GM21737 (cell line): ENCODE results near the gene ANO9.
"Not testable (repeated sequence)": the region's sequence is repeated elsewhere in the genome, so short reads cannot be mapped to it uniquely, and the experiment has no call there.

Source experiments
- ATAC-seq: cut with Tn5 transposase; IDR thresholded peaks from one replicate; pipeline ENCODE4 v1.9.1; 2021; ENCODE audit warnings: mild to moderate bottlenecking, moderate library complexity; ENCODE audit not compliant: unreplicated experiment

The ANO9 gene

DNA sequence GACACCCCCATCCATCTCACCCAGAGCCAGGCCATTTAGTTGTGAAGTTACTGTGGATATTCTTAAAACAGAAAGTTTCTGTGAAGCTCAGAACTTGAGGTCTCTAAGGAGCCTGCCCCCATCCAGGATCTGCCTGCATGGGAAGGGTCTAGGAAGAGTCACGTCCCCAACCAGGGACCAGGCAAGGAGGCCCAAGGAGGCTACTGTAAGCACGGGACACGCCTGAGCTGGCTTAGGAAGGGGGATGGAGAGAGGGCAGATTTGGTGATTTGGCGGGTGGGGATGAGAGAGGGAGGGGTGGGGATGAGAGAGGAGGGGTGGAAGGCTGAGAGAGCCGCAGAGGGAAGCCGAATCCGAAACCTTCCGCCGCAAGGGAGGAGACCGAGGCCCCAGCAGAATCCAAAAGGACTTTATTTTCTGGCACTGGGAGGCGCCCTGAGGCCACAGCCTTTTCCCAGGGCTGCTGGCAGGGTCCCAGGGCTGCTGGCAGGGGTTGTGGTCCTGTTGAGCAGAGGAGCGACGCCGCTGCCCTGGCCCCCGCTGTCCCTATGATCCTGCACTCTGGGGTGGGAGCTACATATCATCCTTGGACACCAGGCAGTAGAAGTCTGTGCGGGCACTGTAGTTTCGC is 36.4 kb downstream of the ANO9 start:
- no peak for ATAC-seq

DNA sequence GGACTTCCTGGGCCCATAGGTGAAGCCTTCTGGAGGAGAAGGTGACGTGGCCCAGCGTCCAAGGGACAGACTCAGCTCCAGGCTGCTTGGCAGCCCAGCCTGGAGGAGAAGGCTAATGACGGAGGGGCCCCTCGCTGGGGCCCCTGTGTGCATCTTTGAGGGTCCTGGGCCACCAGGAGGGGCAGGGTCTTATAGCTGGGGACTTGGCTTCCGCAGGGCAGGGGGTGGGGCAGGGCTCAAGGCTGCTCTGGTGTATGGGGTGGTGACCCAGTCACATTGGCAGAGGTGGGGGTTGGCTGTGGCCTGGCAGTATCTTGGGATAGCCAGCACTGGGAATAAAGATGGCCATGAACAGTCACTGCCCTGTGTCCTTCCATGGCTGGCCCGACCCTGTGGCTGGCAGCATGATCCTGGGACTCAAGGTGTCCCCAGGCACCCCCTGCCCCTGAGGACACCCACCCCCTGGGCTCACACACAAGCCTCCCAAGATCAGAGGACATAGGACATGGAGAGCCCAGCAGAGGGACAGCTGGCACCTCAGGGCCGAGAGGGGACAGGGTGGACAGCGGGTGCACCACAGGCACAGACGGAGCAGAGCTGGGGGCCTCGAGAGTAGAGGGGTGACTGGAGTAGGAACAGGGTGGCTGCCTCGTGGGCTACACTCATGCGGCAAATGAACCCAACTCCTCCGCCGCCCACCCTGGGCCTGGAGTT is 37.1 kb downstream of the ANO9 start:
- ATAC-seq, result no peak

DNA sequence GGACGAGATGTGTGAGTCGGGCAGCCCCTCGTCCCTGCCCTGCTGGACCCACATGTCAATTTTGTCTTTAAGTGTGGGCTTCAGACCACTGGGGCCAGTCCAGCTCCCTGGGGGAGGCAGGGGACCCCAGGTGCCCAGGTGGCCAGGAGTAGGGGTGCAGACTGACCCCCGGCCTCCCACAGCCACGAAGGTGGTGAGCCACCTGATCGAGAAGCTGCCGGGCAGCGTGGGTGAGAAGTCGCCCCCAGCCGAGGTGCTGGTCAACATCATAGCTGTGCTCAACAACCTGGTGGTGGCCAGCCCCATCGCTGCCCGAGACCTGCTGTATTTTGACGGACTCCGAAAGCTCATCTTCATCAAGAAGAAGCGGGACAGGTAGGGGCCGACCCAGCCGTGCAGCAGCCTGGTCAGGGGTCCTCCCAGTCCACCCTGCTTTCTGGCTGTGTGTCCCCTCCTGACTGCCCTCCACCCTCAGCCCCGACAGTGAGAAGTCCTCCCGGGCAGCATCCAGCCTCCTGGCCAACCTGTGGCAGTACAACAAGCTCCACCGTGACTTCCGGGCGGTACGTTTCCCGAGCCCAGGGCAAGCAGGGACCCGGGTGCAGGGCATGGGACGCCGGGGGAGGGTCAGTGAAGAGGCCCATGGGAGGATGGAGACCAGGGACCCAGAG is 37.9 kb downstream of the ANO9 start:
- no peak for ATAC-seq

DNA sequence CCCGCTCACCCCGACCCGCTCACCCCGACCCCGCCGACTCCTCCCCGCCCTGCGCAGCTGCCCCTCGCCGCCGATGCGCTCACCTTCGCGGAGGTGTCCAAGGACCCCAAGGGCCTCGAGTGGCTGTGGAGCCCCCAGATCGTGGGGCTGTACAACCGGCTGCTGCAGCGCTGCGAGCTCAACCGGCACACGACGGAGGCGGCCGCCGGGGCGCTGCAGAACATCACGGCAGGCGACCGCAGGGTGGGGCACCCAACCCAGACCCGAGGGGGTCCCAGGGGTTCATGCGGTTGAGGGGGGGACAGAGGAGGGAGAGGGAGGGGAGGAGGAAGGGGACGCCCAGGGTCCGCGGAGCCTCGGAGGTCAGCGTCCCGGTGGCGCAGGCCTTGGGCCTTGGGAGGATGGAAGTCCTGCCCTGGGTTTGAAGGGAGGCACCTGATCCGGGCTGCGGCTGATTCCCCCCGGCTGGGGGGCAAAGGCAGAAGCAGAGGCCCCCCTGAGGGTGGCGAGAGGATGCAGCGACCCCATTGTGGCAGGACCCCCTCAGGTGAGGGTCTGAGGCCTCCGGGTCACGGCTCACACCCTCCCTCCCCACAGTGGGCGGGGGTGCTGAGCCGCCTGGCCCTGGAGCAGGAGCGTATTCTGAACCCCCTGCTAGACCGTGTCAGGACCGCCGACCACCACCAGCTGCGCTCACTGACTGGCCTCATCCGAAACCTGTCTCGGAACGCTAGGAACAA is 38.6 kb downstream of the ANO9 start:
- ATAC-seq, result no peak

DNA sequence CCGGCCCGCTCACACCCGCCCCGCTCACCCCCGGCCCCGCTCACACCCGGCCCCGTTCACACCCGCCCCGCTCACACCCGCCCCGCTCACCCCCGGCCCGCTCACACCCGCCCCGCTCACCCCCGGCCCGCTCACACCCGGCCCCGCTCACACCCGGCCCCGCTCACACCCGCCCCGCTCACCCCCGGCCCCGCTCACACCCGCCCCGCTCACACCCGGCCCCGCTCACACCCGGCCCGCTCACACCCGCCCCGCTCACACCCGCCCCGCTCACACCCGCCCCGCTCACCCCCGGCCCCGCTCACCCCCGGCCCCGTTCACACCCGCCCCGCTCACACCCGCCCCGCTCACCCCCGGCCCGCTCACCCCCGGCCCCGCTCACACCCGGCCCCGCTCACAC is 40.6 kb downstream of the ANO9 start:
- ATAC-seq, result not testable (repeated sequence)

DNA sequence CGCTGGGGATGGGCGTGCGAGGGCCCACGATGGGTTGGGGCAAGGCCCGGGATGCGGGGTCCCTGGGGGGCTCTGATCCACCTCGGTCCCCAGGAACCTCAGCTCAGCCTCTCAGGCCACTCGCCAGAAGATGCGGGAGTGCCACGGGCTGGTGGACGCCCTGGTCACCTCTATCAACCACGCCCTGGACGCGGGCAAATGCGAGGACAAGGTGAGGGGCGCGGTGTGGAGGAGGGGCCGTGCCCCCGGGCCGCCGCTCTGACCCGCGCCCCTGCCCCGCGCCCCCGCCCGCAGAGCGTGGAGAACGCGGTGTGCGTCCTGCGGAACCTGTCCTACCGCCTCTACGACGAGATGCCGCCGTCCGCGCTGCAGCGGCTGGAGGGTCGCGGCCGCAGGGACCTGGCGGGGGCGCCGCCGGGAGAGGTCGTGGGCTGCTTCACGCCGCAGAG is 41.5 kb downstream of the ANO9 start:
- no peak for ATAC-seq

DNA sequence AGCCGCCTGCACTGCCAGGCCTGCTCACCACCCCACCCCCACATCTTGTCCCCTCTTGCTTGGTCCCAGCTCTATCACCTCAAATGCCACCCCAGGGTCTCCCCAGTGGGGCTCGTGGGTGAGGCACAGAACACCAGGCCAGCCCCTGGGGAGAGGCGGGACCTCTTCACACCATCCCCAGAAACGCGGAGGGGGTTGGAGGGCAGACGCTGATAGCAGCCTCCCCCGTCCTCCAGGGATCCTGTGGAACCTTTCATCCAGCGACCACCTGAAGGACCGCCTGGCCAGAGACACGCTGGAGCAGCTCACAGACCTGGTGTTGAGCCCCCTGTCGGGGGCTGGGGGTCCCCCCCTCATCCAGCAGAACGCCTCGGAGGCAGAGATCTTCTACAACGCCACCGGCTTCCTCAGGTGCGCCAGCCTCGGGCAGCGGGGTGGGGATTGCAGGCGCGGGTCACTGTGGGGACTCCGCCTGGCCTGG is 42.0 kb downstream of the ANO9 start:
- ATAC-seq, result no peak

DNA sequence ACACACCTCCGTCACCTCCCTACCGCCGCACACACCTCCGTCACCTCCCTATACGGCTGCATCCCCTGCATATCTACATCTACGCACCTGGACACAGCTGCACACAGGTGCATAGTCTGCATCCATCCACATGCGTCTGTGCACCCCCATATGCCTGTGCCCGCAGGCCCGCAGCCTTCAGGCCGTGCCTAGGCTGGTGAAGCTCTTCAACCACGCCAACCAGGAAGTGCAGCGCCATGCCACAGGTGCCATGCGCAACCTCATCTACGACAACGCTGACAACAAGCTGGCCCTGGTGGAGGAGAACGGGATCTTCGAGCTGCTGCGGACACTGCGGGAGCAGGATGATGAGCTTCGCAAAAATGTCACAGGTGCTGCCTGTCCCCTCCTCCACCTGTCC is 43.0 kb downstream of the ANO9 start:
- ATAC-seq, result no peak

DNA sequence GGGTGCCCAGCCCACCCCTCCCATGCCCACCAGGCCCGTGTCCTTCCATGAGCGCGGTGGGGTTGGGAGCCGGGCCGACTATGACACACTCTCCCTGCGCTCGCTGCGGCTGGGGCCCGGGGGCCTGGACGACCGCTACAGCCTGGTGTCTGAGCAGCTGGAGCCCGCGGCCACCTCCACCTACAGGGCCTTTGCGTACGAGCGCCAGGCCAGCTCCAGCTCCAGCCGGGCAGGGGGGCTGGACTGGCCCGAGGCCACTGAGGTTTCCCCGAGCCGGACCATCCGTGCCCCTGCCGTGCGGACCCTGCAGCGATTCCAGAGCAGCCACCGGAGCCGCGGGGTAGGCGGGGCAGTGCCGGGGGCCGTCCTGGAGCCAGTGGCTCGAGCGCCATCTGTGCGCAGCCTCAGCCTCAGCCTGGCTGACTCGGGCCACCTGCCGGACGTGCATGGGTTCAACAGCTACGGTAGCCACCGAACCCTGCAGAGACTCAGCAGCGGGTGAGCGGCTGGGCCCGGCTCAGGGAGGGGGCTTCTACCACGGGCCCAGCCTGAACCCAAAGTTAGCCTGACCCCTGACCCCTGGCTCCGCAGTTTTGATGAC is 44.8 kb downstream of the ANO9 start:
- ATAC-seq, result no peak

DNA sequence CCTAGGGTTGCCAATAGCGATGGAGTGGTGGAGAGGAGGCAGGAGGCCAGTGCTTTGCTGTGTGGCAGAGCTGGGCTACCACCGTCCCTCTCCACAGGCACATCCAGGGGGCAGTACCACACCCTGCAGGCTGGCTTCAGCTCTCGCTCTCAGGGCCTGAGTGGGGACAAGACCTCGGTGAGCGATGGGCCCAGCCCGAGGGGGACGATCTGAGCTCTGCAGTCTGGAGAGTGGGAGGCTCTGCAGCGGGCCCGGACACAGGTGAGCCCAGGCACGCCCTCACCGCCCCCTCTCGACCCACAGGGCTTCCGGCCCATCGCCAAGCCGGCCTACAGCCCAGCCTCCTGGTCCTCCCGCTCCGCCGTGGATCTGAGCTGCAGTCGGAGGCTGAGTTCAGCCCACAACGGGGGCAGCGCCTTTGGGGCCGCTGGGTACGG is 45.3 kb downstream of the ANO9 start:
- ATAC-seq, result no peak

DNA sequence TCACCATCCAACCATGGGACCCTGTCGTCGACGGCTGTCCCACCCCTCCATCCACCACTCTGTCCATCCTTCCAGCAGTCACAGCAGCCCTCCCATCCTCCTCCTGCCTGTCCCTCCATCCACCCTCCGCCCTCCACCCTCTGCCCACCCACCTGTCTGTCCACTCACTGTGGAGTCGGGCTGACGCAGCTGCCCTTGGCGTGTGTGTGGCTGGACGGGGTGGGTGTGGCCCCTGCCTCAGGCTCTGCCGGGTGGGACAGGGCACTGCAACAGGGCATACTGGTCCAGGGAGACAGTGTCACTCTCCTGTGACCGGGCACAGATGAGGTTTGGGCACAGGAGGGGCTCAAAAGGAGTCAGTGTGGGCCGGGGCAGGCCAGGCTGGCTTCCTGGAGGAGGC is 45.9 kb downstream of the ANO9 start:
- ATAC-seq, result no peak

DNA sequence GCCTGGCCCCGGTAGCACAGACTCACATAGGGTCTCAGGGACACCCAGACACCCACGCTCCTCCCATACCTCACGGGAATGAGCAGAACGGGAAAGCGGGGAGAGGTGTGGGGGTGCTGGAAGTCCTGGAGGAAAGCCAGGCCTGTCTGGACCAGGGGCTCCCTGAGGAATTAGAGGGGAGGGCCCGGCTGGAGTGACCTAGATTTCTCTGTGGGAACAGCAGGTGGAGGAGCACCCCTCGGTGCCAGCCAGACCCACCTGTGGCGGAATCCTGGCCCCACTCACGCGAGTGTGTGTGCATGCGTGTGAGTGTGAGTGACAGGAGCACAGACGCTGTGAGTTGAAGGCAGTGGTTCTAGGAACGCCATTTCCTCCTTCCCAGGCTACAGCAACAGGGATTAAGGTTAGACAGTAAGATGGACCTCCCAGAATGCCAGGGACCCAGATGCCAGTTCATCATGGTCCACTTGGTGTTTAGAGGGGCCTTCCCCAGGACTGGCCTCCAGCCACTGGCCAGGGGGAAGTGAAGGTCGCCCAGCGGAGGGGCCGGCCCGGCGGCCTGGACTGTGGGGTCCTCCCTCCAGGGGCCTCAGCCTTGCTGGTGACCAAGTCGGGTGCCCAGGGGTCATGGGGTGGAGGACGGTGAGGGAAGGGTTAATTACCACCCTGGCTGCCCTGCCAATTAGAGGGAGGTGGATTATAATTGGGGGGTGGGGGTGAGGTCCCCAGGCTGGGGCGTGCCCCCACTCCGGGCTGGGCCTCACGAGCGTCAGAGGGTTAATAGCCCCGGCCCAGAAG is 46.8 kb downstream of the ANO9 start:
- ATAC-seq, result no peak

DNA sequence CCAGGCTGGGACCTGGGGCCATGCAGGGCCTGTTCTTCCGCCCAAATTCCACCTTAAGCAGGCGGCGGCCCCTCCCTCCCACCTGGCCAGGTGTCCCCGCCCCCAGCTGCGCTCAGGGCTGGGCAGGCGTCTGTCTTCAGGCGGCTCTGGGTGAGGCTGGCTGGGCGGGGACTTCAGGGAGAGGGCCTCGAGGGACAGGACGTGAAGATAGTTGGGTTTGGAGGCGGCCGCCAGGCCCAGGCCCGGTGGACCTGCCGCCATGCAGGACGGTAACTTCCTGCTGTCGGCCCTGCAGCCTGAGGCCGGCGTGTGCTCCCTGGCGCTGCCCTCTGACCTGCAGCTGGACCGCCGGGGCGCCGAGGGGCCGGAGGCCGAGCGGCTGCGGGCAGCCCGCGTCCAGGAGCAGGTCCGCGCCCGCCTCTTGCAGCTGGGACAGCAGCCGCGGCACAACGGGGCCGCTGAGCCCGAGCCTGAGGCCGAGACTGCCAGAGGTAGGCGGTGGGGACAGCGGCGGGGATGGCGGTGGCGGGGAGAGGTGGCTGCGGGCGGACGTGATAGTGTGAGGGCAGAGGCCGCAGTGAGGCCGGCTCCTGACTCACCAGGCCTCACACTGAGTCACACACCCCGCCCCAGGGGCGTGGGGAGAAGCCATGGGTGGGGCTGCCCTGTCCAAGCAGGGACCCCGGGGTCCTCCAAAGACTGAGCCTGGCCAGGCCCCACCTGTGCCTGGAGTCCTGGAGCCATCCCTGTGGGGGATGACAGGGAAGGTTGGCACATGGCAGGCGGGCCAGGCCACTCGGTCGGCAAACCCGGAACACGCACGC is 47.6 kb downstream of the ANO9 start, which contains the start of gene PKP3:
PKP3 (plus strand) TSS at position 176 of the 824 bp plus-strand sequence; CDS start at position 260, 84 bp downstream.
- no peak for ATAC-seq

DNA sequence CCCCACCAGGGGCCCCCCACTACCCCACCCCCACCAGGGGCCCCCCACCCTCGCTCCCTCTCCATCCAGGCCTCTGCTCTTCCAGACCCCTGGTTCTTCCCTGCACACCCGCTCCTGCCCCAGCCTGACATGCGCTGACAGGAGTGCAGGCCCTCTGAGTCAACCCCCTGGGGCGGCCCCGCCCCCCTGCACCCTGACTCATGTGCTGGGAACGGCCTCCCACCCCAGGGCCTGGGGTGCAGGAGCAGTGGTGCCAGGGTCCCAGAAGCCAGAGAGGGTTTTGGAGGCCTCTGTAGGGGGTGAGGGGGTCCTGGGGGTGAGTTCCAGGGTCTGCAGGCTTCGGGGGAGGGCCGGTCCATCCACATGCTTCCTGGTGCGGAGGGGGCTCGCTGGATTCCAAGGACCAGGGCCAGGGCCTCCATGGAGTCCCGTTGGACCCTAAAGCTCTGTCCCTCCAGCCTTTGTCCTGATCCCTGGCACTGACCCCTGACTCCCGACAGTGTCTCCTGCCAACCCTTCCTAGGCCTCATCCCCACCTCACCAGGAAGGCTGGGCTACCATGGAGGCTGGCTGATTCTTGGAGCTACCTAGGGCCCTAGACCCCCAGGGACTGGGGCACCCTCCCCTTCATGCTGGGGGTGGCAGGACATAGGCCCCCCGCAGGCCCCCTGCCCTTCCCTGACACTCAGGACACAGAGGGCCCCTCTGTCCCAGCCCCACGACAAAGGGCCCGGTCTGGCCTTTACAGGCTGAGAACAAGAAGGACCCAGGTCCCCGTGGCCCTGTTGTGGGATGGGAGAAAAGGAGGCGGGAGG is 48.4 kb downstream of the ANO9 start:
- no peak for ATAC-seq

DNA sequence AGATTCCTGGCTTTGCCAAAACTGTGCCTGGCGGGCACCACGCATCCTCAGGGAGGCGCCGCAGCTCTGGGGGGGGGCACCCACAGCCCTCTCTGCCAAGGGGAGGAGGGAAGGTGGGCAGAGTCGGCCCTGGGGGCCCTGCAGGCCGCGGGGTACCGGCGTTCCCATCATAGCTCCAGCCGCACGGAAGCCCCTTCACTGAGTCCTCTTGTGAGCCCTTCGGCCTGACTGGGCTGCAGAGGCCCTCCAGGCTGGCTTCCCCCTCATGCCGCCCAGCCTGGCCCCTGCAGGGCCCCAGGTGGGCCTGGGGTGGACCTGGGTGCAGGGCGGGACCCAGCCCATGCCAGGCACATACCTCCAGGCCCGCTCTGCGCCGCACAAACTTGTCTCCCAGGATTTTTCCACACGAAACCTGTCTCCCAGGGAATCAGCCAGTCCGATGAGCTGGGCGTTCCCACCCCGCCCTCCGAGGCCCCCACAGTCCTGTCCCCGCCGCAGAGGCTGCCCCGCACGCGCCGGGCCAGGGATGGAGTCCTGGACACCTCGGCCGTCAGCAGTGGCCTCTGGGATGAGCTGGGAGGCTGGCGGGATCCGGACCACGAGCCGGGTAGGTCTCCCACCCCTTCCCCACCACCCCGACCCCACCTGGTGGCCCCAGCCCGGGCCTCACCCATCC is 49.6 kb downstream of the ANO9 start:
- ATAC-seq, result no peak

DNA sequence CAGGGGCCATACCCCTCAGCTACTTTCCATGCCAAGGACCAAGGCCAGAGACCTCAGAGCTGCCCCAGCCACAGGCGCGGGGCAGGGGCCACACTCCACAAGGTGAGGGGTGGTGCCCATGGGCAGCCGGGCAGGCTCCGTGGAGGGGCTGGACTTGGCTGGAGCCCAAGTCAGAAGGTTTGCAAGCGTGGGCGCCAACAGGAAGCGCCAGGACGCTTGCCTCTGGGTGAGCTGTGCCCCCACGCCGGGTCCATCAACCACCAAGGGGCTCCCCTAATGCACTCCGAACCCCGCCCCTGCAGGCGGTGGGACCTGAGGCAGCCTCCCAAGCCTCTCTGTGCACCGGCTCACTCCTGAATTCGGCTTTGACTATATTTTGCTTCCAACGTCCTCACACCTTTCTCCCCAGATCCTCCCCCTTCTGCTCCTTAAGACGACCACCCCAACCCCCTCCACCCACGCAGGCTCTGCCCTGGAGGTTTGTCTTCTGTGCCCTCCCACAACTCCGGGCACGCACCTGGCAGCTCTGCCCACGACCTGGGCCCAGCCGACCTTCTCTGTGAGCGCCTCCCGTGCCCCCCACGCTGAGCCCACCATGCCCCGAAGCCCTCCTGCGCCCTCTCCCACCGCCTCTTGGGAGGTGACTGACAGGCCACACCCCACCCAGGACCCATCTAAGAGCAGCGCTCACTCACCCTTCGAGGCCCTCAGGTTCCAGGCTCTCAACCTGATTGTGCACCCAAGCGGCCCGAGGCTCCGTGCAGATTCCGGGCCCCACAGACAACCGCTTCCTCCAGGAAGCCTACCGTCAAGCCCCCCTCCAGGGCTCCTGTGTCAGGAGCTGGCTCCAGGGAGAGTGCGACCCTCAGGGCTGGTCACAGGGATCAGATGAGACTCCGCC is 50.4 kb downstream of the ANO9 start:
- no peak for ATAC-seq

DNA sequence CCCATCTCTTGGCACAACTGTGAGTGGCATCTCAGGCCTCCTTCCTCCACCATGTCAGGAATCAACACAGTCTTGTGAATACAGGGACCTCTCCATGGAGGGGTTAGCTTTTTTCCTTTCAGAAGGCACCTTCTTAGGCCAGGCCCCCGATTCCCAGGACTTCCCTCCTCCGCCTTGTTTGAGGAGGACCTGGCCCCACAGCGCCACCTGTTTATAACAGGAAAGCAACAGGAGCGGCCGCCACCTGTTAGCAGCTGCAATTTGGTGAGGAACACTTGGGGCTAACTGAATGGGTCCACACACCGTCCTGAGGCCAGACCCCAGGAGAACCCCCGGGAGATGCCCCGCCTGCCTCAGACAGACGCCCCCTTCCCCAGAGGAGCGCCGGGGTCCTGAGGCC is 51.6 kb downstream of the ANO9 start:
- no peak for ATAC-seq
